Stomach smooth muscle (tissue), 2 donors: ENCODE measurements around the gene ATG101.

ENCODE experiments used
- H3K27ac ChIP-seq: one replicate; pipeline ENCODE4 v1.7.0; 2013; ENCODE audit warnings: mild to moderate bottlenecking, low read length, inconsistent platforms
- H3K27me3 ChIP-seq, 2 donors: one replicate each; pipeline ENCODE4 v1.7.0; 2013; ENCODE audit warnings: low read length in 2 of 2; ENCODE audit not compliant: insufficient read depth in 2 of 2, control insufficient read depth in 1 of 2
- H3K36me3 ChIP-seq, 2 donors: one replicate each; pipeline ENCODE4 v1.7.0; 2013; ENCODE audit warnings: low read length in 2 of 2; ENCODE audit not compliant: control insufficient read depth in 2 of 2, insufficient read depth in 2 of 2
- H3K4me1 ChIP-seq: one replicate; pipeline ENCODE4 v1.7.0; 2013; ENCODE audit warnings: low read length; ENCODE audit not compliant: control insufficient read depth, insufficient read depth
- H3K4me3 ChIP-seq, 2 donors: one replicate each; pipeline ENCODE4 v1.7.0; 2013; ENCODE audit warnings: low read length in 2 of 2
- H3K9ac ChIP-seq, 2 donors: one replicate each; pipeline ENCODE4 v1.7.0; 2013; ENCODE audit warnings: low read length in 2 of 2, mild to moderate bottlenecking in 1 of 2
- H3K9me3 ChIP-seq, 2 donors: one replicate each; pipeline ENCODE4 v1.7.0; 2013; ENCODE audit warnings: low read length in 2 of 2; ENCODE audit not compliant: control insufficient read depth in 2 of 2
- donor health status: healthy.
- donor health status: Pancreatic carcinoma.

ATG101 gene

GRCh38 chr12:52032446-52032803 is 37.4 kb upstream of the ATG101 start:
- peak overlapping the region; percentile 57 to 70 for H3K4me3 ChIP-seq
- peaks cover 43% of the 10 kb centered on the region for H3K4me1 ChIP-seq
- H3K9ac ChIP-seq, result peak overlapping the region; percentile 65 to 87

DNA sequence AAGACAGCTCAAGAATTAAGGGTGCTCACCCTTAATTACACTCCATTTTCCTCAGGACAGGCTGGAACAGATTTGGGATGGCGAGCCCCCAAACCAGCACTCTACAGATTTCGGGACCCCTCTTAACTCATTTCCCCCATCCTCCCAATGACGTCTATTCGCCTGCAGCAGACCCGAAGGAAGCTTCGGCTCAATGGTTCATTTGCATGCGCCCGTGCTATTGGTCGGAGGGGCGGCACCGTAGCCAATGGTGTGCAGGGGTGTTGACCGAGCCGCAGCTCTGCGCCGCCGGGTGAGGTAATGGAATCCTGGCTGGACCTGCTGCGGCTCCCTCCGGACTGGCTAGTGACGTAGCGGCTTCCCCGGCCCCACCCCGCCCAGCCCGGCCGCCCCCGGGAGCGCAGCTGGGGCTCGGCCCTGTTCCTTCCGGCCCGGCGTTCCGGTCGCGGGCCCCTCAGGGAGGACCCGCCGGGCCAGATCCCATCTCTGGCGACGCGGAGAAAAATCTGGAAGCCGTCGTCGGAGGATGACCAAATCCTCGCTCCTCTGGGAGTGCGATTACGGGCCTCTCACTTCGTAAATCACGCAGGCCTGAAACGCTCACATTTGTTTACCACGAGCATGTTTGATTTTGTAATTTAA is 36.9 kb upstream of the ATG101 start:
- H3K9ac ChIP-seq, result peak overlapping the region; percentile 79 to 89
- H3K4me3 ChIP-seq, result peak overlapping the region; percentile 57 to 70
- H3K9me3 ChIP-seq, result no peaks in the 10 kb centered on the region
- peak overlapping the region; percentile 98 for H3K27ac ChIP-seq
- H3K27me3 ChIP-seq, result no peaks in the 10 kb centered on the region
- H3K36me3 ChIP-seq, result no peaks in the 10 kb centered on the region
- H3K4me1 ChIP-seq, result peaks cover 46% of the 10 kb centered on the region

More at GRCh38 chr12:52032446-52032803, 37.4 kb upstream of the ATG101 start:
- Histone ChIP-seq H3K27ac (peak overlapping the region; percentile 98), H3K36me3 (no peaks in the 10 kb centered on the region), H3K9me3 (no peaks in the 10 kb centered on the region), H3K27me3 (no peaks in the 10 kb centered on the region)

DNA sequence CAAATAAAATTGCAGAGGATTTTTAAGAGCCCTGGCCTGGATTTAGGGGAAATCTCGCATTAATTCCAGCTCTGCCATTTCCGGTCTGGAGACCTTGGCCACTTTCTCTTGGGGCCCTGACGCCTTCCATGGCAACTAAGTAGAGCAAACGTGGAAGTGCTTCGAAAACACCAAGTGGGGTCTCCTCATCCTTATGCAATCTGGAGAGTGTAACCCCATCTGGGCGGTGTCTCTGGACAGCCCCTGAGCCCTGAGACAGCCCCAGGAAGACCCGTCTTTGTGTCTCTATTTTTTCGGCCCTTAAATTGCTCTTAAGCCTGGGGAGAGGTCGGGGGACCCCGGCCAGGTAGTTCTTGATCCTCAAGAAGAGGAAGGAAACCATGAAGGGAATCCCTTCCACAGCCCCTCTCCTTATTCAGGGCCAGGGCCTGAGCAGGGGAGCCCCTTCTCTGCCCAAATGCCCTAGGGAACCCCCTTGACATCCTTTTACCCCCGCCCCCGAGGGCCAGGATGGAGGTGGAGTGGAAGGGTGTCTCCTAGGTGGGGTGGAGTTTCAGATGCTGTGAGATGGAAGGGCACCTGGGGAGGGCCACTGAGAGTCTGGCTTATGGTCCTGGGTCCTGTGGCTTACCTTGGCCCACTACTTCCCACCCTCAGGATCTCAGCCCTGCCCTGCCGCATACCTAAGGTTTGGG is 36.2 kb upstream of the ATG101 start:
- Histone ChIP-seq H3K9me3 (no peaks in the 10 kb centered on the region), H3K27me3 (no peaks in the 10 kb centered on the region), H3K9ac (peak overlapping the region; percentile 79 to 89), H3K4me1 (peaks cover 51% of the 10 kb centered on the region), H3K36me3 (no peaks in the 10 kb centered on the region), H3K27ac (peak overlapping the region; percentile 98), H3K4me3 (peak overlapping the region; percentile 17 to 67)

- no peaks in the 10 kb centered on the region for H3K36me3 ChIP-seq
- H3K27ac ChIP-seq, result no peak overlapping the region
- no peaks in the 10 kb centered on the region for H3K27me3 ChIP-seq
- no peaks in the 10 kb centered on the region for H3K9me3 ChIP-seq
- H3K4me3 ChIP-seq, result no peak overlapping the region
- H3K9ac ChIP-seq, result no peak overlapping the region
- H3K4me1 ChIP-seq, result peaks cover 45% of the 10 kb centered on the region
Measured at GRCh38 chr12:52035190-52035589, 34.6 kb upstream of the ATG101 start.

- H3K4me1 ChIP-seq, result peaks cover 45% of the 10 kb centered on the region
- H3K27me3 ChIP-seq, result no peaks in the 10 kb centered on the region
- no peaks in the 10 kb centered on the region for H3K36me3 ChIP-seq
- H3K9ac ChIP-seq, result no peak overlapping the region
- no peaks in the 10 kb centered on the region for H3K9me3 ChIP-seq
- peak overlapping the region in 1 of 2 donors; percentile 66 for H3K4me3 ChIP-seq
- peak overlapping the region; percentile 70 for H3K27ac ChIP-seq
Measured at GRCh38 chr12:52035926-52036325, 33.9 kb upstream of the ATG101 start.

DNA sequence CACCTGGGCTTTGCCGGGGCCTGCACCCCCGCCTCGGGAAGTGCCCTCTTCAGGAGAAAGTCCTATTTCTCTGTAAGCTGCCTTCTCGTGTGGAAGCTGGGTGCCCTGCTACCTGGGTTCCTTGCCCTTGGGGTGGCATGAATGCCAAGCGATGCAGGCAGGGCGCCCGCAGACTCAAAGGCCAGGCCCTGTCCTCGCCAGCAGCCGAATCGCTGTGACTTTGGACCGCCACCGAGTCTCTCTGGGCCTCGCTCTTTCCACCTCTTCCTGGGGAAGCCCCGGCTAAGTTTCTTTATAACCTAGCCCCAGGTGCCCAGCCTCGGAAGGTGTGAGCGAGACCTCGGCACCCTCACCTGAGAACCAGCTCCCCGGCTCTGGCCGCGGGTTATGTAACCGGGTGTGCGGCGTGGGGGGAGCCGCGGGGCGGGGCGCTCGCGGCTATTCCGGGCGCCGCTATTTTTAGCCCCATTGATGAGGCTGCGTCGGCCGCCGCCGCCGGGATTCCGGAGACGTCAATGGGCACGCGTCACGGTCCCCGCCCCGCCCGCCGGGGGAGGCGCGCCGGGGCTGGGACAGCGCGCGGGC is 33.1 kb upstream of the ATG101 start:
- no peaks in the 10 kb centered on the region for H3K36me3 ChIP-seq
- H3K9ac ChIP-seq, result peak overlapping the region; percentile 41 to 60
- H3K4me1 ChIP-seq, result peaks cover 52% of the 10 kb centered on the region
- H3K27me3 ChIP-seq, result no peaks in the 10 kb centered on the region
- peak overlapping the region; percentile 15 to 66 for H3K4me3 ChIP-seq
- H3K9me3 ChIP-seq, result no peaks in the 10 kb centered on the region
- peak overlapping the region; percentile 70 for H3K27ac ChIP-seq

GRCh38 chr12:52037248-52037861 is 32.4 kb upstream of the ATG101 start:
- H3K36me3 ChIP-seq, result no peaks in the 10 kb centered on the region
- peak overlapping the region; percentile 55 to 60 for H3K9ac ChIP-seq
- no peaks in the 10 kb centered on the region for H3K27me3 ChIP-seq
- peak overlapping the region; percentile 67 for H3K27ac ChIP-seq
- H3K9me3 ChIP-seq, result no peaks in the 10 kb centered on the region
- H3K4me1 ChIP-seq, result peaks cover 50% of the 10 kb centered on the region
- H3K4me3 ChIP-seq, result peak overlapping the region; percentile 47 to 73

- H3K4me3 ChIP-seq, result peak overlapping the region in 1 of 2 donors; percentile 15
- no peaks in the 10 kb centered on the region for H3K27me3 ChIP-seq
- H3K36me3 ChIP-seq, result no peaks in the 10 kb centered on the region
- peaks cover 59% of the 10 kb centered on the region for H3K4me1 ChIP-seq
- peak overlapping the region; percentile 67 for H3K27ac ChIP-seq
- no peak overlapping the region for H3K9ac ChIP-seq
- H3K9me3 ChIP-seq, result no peaks in the 10 kb centered on the region
Measured at GRCh38 chr12:52038447-52038846, 31.3 kb upstream of the ATG101 start.

DNA sequence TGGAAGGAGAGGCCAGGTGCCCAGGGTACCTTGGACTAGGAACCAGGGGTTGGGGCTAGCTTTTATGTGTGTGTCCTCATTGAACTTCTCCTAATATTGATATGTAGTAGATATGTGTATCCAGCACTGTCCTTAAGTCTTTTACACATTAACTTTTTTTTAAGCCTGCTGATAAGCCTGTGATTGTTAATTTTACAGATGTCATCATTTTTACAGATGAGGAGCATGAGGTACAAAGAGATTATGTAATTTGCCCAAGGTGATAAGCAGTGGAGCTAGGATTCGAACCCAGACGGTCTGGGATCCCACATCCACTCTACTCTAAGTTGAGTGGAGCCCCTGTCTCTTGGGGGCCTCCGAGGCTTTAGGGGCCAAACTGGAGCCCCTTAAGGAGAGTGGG is 28.7 kb upstream of the ATG101 start:
- Histone ChIP-seq H3K4me3 (no peak overlapping the region), H3K36me3 (no peaks in the 10 kb centered on the region), H3K9ac (no peak overlapping the region), H3K9me3 (no peaks in the 10 kb centered on the region), H3K27ac (peak overlapping the region; percentile 95), H3K4me1 (peaks cover 71% of the 10 kb centered on the region), H3K27me3 (no peaks in the 10 kb centered on the region)

DNA sequence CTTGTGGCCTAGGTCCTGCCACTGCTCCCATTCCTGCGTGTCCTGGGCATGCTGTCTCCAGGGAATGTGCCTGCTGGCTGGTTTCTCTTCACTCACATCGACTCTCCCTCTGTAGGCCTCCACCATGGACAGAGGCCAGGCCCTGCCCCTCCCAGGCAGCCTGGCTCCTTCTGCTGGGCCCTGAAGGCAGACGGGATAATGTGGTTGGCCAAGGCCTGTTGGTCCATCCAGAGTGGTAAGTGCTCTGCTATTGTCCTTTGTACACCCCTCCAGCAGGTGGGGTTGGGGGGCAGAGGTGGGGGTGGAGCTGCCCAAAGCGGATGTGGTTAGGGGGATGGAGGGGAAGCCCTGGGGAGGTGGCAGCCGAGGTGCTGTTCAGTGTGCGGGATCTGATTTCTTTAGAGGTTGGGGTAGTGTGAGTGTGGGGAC is 28.1 kb upstream of the ATG101 start:
- no peaks in the 10 kb centered on the region for H3K9me3 ChIP-seq
- H3K4me3 ChIP-seq, result no peak overlapping the region
- peak overlapping the region; percentile 95 for H3K27ac ChIP-seq
- H3K4me1 ChIP-seq, result peaks cover 65% of the 10 kb centered on the region
- no peaks in the 10 kb centered on the region for H3K36me3 ChIP-seq
- no peaks in the 10 kb centered on the region for H3K27me3 ChIP-seq
- no peak overlapping the region for H3K9ac ChIP-seq
